HepG2 (cell line): Measurements from ENCODE around the gene MAMLD1. TPM values are rescaled to one million over a fixed set of nuclear protein-coding genes. Genes with fewer than 3 reads are reported as not detected.

ENCODE experiments used
- CBFB ChIP-seq: sonication (generic); formaldehyde crosslinking; IDR thresholded peaks from 2 replicates; pipeline ENCODE4 v1.4.0; 2020; ENCODE audit warnings: missing genetic modification reagents
- DNMT1 ChIP-seq: sonication (generic); formaldehyde crosslinking; IDR thresholded peaks from 2 replicates; pipeline ENCODE4 v1.5.1; 2020; ENCODE audit warnings: mild to moderate bottlenecking, missing genetic modification reagents
- JUN ChIP-seq: sonication (generic); formaldehyde crosslinking; IDR thresholded peaks from 2 replicates; pipeline ENCODE4 v1.4.0; 2020; ENCODE audit warnings: mild to moderate bottlenecking, missing genetic modification reagents
- KDM2A ChIP-seq: sonication (generic); formaldehyde crosslinking; IDR thresholded peaks from 2 replicates; pipeline ENCODE4 v1.4.0; 2020; ENCODE audit warnings: low read depth, missing genetic modification reagents, borderline replicate concordance
- KLF11 ChIP-seq: IDR thresholded peaks from 2 replicates; pipeline ENCODE4 v1.6.1; 2016; ENCODE audit warnings: missing compliant biosample characterization
- MED8 ChIP-seq: sonication (generic); formaldehyde crosslinking; IDR thresholded peaks from 2 replicates; pipeline ENCODE4 v1.8.1; 2023; ENCODE audit warnings: mild to moderate bottlenecking, missing genetic modification reagents; ENCODE audit not compliant: insufficient replicate concordance
- NFYB ChIP-seq: sonication (generic); formaldehyde crosslinking; IDR thresholded peaks from 2 replicates; pipeline ENCODE4 v1.4.0; 2020; ENCODE audit warnings: missing genetic modification reagents
- NR2F6 ChIP-seq, 2 experiments: IDR thresholded peaks; 2 replicates each; pipeline ENCODE4 v1.6.1; 2016; ENCODE audit warnings: antibody characterized with exemption in 1 of 2, mild to moderate bottlenecking in 1 of 2
- RXRA ChIP-seq: sonication (generic); formaldehyde crosslinking; IDR thresholded peaks from 2 replicates; pipeline ENCODE4 v1.5.1; 2020; ENCODE audit warnings: missing genetic modification reagents
- ZBTB20 ChIP-seq: sonication (generic); formaldehyde crosslinking; IDR thresholded peaks from 2 replicates; pipeline ENCODE4 v1.8.1; 2023; ENCODE audit warnings: missing genetic modification reagents, low read depth, mild to moderate bottlenecking, borderline replicate concordance
- ZNF12 ChIP-seq: sonication (generic); formaldehyde crosslinking; IDR thresholded peaks from 2 replicates; pipeline ENCODE4 v1.5.0; 2020; ENCODE audit warnings: missing genetic modification reagents
- ZNF451 ChIP-seq: sonication (generic); formaldehyde crosslinking; IDR thresholded peaks from 2 replicates; pipeline ENCODE4 v1.5.0; 2020; ENCODE audit warnings: mild to moderate bottlenecking, missing genetic modification reagents
- ZNF564 ChIP-seq: sonication (generic); formaldehyde crosslinking; IDR thresholded peaks from 2 replicates; pipeline ENCODE4 v1.8.1; 2023; ENCODE audit warnings: mild to moderate bottlenecking, missing genetic modification reagents
- ZNF567 ChIP-seq: sonication (generic); formaldehyde crosslinking; IDR thresholded peaks from 2 replicates; pipeline ENCODE4 v1.8.1; 2023; ENCODE audit warnings: mild to moderate bottlenecking, missing genetic modification reagents, borderline replicate concordance
- polyA plus RNA-seq, 8 experiments: library from polyadenylated mRNA; depleted of rRNA in 3 of 8; stranded (reverse) in 7 of 8; unstranded in 1 of 8; fragments of >200 nt; fragmentation: Illumina TruSeq in 4 of 8; extraction: Trizol in 4 of 8; gene quantifications; 2 replicates each; pipeline versions ENCODE4 v1.2.1 to v1.2.3, GENCODE V29; 2011 to 2016; ENCODE audit warnings: low read depth in 4 of 8, missing spikeins in 1 of 8, mixed read lengths in 1 of 8; ENCODE audit not compliant: insufficient read depth in 1 of 8
- total RNA-seq, 5 experiments: library from RNA; depleted of rRNA; stranded (reverse); fragments of >200 nt; fragmentation: Illumina TruSeq; extraction: Trizol; gene quantifications; 2 replicates each; pipeline ENCODE4 v1.2.3, GENCODE V29; 2016; ENCODE audit warnings: low read depth in 1 of 5
- TF ChIP-seq, protein P1 (sequence below): sonication (generic); formaldehyde crosslinking; IDR thresholded peaks from 2 replicates; pipeline ENCODE4 v1.4.0; 2020; ENCODE audit warnings: missing genetic modification reagents, low read depth, mild to moderate bottlenecking, borderline replicate concordance
- TF ChIP-seq, protein P2 (sequence below): sonication (generic); formaldehyde crosslinking; IDR thresholded peaks from 2 replicates; pipeline ENCODE4 v1.4.0; 2020; ENCODE audit warnings: mild to moderate bottlenecking, missing genetic modification reagents
- TF ChIP-seq, protein P3 (sequence below): IDR thresholded peaks from 2 replicates; pipeline ENCODE4 v1.6.1; 2016; ENCODE audit warnings: missing biosample characterization, missing genetic modification reagents, low read depth
- TF ChIP-seq, protein P4 (sequence below): sonication (generic); formaldehyde crosslinking; conservative IDR thresholded peaks from 2 replicates; pipeline ENCODE4 v1.8.0; 2022; ENCODE audit warnings: missing genetic modification reagents
- TF ChIP-seq, protein P5 (sequence below): sonication (generic); formaldehyde crosslinking; IDR thresholded peaks from 2 replicates; pipeline ENCODE4 v1.4.0; 2020; ENCODE audit warnings: low read depth, missing genetic modification reagents

MAMLD1 gene
- total and polyA plus RNA-seq, 2 of the 13 experiments (the other 11 are each of a cell fraction or from before 2014, with no cell fraction given) = not detected

DNA sequence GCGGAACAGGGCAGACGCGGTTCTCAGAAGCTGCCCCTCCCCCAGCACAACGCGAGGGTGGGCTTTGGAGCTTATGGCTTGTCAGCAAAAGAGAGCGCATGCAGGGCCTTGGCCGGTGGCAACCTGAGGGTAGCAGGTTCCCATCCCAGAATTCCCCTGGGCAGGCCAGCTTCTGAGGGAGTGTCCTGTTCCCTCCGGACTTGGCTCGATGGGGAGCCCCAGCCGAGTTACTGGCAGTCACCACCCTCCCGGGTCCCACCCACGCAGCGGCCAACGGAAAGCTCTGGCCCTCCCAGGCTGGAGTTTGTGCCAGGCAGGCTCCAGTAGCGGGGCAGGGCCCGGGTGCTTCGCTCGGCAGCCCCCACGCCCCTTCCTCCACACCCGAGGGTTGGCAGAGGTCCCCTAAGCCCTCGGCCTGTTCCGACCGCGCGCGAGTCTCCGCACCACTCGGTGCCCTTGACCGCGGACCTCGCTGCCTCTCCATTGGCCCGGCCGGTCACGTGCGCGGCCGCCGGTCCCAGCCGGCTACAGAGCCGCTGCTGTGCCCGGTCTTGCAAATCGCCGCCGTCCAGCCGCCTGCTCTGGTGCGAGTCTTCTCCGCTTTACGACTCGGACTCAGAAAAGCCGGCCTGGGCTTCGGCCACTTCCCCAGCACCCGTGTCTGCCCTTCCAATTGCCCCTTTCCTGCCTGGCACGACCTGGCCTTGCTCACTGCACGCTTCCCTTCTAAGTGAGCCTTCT is 184.4 kb downstream of the MAMLD1 start (continued):
- TF ChIP-seq ZNF12 (CRISPR knock-in tag) = no peak
- TF ChIP-seq ZNF451 = no peak
- TF ChIP-seq, protein P1, sequence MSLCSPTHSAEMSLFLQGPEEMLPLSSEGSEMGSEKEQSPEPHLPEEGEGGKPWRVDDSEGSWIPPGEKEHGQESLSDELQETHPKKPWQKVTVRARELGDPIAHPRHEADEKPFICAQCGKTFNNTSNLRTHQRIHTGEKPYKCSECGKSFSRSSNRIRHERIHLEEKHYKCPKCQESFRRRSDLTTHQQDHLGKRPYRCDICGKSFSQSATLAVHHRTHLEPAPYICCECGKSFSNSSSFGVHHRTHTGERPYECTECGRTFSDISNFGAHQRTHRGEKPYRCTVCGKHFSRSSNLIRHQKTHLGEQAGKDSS (CRISPR knock-in tag) = no peak
- TF ChIP-seq, protein P2, sequence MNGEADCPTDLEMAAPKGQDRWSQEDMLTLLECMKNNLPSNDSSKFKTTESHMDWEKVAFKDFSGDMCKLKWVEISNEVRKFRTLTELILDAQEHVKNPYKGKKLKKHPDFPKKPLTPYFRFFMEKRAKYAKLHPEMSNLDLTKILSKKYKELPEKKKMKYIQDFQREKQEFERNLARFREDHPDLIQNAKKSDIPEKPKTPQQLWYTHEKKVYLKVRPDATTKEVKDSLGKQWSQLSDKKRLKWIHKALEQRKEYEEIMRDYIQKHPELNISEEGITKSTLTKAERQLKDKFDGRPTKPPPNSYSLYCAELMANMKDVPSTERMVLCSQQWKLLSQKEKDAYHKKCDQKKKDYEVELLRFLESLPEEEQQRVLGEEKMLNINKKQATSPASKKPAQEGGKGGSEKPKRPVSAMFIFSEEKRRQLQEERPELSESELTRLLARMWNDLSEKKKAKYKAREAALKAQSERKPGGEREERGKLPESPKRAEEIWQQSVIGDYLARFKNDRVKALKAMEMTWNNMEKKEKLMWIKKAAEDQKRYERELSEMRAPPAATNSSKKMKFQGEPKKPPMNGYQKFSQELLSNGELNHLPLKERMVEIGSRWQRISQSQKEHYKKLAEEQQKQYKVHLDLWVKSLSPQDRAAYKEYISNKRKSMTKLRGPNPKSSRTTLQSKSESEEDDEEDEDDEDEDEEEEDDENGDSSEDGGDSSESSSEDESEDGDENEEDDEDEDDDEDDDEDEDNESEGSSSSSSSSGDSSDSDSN = peak; percentile 41; the same call in 1 of the 2 replicates
- TF ChIP-seq MED8 = no peak
- no peak for TF ChIP-seq NR2F6 (IDR thresholded peaks at IDR 0.05)
- TF ChIP-seq NR2F6 (CRISPR knock-in tag; IDR thresholded peaks at IDR 0.05) = peak; percentile 56
- TF ChIP-seq JUN = no peak
- TF ChIP-seq, protein P3, sequence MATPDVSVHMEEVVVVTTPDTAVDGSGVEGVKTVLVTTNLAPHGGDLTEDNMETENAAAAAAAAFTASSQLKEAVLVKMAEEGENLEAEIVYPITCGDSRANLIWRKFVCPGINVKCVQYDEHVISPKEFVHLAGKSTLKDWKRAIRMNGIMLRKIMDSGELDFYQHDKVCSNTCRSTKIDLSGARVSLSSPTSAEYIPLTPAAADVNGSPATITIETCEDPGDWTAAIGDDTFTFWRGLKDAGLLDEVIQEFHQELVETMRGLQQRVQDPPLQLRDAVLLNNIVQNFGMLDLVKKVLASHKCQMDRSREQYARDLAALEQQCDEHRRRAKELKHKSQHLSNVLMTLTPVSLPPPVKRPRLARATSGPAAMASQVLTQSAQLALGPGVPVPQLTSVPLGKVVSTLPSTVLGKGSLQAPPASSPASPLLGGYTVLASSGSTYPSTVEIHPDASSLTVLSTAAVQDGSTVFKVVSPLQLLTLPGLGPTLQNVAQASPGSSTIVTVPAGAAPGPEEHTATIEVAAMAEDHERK = no peak
- no peak for TF ChIP-seq ZBTB20 (CRISPR knock-in tag)
- no peak for TF ChIP-seq KLF11
- no peak for TF ChIP-seq ZNF567 (CRISPR knock-in tag)
- no peak for TF ChIP-seq CBFB (CRISPR knock-in tag)
- TF ChIP-seq KDM2A (CRISPR knock-in tag) = peak; percentile 33; the same call in 1 of the 2 replicates
- TF ChIP-seq NFYB (CRISPR knock-in tag) = peak; percentile 77
- no peak for TF ChIP-seq DNMT1 (CRISPR knock-in tag)
- TF ChIP-seq, protein P4, sequence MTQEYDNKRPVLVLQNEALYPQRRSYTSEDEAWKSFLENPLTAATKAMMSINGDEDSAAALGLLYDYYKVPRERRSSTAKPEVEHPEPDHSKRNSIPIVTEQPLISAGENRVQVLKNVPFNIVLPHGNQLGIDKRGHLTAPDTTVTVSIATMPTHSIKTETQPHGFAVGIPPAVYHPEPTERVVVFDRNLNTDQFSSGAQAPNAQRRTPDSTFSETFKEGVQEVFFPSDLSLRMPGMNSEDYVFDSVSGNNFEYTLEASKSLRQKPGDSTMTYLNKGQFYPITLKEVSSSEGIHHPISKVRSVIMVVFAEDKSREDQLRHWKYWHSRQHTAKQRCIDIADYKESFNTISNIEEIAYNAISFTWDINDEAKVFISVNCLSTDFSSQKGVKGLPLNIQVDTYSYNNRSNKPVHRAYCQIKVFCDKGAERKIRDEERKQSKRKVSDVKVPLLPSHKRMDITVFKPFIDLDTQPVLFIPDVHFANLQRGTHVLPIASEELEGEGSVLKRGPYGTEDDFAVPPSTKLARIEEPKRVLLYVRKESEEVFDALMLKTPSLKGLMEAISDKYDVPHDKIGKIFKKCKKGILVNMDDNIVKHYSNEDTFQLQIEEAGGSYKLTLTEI (CRISPR knock-in tag) = no peak
- TF ChIP-seq, protein P5, sequence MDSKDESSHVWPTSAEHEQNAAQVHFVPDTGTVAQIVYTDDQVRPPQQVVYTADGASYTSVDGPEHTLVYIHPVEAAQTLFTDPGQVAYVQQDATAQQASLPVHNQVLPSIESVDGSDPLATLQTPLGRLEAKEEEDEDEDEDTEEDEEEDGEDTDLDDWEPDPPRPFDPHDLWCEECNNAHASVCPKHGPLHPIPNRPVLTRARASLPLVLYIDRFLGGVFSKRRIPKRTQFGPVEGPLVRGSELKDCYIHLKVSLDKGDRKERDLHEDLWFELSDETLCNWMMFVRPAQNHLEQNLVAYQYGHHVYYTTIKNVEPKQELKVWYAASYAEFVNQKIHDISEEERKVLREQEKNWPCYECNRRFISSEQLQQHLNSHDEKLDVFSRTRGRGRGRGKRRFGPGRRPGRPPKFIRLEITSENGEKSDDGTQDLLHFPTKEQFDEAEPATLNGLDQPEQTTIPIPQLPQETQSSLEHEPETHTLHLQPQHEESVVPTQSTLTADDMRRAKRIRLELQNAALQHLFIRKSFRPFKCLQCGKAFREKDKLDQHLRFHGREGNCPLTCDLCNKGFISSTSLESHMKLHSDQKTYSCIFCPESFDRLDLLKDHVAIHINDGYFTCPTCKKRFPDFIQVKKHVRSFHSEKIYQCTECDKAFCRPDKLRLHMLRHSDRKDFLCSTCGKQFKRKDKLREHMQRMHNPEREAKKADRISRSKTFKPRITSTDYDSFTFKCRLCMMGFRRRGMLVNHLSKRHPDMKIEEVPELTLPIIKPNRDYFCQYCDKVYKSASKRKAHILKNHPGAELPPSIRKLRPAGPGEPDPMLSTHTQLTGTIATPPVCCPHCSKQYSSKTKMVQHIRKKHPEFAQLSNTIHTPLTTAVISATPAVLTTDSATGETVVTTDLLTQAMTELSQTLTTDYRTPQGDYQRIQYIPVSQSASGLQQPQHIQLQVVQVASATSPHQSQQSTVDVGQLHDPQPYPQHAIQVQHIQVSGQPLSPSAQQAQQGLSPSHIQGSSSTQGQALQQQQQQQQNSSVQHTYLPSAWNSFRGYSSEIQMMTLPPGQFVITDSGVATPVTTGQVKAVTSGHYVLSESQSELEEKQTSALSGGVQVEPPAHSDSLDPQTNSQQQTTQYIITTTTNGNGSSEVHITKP (CRISPR knock-in tag) = 0 out of 2 replicates have a peak, but pooled peaks have one; percentile 30
- TF ChIP-seq RXRA (CRISPR knock-in tag) = no peak; the same call in 1 of the 2 replicates
- TF ChIP-seq ZNF564 (CRISPR knock-in tag) = 0 out of 2 replicates have a peak, but pooled peaks have one; percentile 50
